MM.1S (cell line): ENCODE results near the gene TTC9C.

Experiments used
- CTCF ChIP-seq: fragments of 300-600 bp; sonication (generic); IDR thresholded peaks from 2 replicates; pipeline ENCODE4 v1.5.1; 2016; ENCODE audit warnings: antibody characterized with exemption, low read length, mixed read lengths
- EZH2 ChIP-seq: fragments of 300-600 bp; sonication (generic); optimal IDR thresholded peaks from 2 replicates; pipeline ENCODE3; 2017; ENCODE audit warnings: low read depth, mild to moderate bottlenecking, antibody characterized with exemption, low read length, mixed read lengths
- EZH2phosphoT487 ChIP-seq: fragments of 300-600 bp; sonication (generic); IDR thresholded peaks from 2 replicates; pipeline ENCODE4 v1.6.1; 2018; ENCODE audit warnings: antibody characterized with exemption, low read length

- TF ChIP-seq CTCF (no peak), EZH2 (no peak), EZH2phosphoT487 (no peak)
Observed at GRCh38 chr11:62771144-62772021, 43.1 kb downstream of the TTC9C start, which contains the start of gene TAF6L.
